ENCODE data around the gene MYB. TPM values are rescaled to one million over a fixed set of nuclear protein-coding genes. Genes with fewer than 3 reads are reported as not detected.

The MYB gene
- total RNA-seq, 1 experiment from 2014 or later, result 0.40 TPM

DNA sequence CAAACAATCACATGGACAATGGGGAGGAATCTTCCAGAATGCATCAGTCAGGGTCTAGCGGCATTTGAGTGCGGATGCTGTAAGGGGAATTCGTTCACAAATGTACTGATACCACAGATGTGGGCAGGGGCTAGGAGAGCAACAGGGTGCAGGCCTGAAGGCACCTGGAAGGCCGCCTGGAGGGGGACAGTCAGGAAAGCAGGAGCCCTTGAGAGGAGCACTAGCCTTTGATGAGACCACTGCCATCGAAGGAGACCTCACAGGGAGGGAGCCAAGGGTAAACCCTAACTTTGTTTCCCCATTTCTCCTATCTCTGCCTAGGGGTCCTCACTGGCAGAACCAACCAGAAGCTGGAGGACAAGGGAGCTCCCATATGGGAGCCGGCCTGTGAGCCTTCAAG, 38.2 kb downstream of the MYB start:
- no peak for DNase-seq (ENCODE audit: low read depth)

DNA sequence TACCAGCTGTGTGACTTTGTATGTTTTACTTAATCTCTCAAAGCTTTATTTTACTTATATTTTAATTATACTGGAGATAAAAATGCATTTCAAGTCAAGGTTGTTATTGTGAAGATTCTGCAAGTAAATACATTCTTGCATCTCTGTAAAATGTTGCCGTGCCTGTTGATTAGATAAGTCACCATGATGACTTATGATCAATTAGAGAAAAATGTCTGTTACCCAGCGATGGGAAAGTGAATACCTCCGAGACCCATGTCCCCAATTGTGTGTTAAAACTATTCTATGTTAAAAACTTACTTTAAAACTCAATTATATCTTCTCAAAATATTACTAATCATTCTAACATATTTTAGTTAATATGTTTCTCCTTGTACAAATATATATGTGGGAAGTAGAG, 39.9 kb downstream of the MYB start:
- no peak for DNase-seq (ENCODE audit: low read depth)

DNA sequence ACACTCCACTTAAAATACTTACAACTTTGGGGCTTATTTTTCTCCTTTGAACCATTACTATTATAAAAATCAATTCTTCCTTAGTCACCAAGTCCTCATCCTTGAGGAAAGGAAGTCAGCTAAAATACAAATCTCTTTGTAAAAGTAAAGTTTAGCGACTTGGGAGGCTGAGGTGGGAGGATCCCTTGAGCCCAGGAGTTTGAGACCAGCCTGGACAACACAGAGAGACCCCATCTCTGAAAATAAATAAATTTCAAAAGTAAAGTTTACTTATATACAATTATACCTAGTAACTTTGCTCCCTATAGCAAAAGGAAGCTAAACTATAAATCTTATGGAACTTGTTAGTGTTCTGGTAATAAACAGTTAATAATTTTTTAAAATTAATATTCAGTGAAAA, 40.4 kb downstream of the MYB start:
- no peak for DNase-seq (ENCODE audit: low read depth)

DNA sequence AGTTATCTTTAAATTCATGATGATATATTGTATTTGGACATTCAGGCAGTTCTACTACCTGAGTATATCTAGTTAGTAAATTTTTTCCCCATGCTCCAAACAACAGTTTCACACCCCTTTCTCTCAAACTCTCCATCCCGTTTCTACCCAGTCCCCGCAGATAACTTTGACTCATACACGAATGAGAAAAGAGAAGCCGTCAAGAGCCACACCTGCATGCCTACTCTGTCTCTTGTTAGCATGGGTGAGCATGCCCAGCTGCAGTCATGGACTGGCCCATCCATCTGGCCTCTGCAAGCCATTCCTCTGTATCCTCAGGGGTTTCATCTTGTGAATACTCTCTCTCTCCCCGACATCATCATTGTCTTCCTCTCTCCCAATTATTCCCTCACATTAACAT, 41.5 kb downstream of the MYB start:
- no peak for DNase-seq (ENCODE audit: low read depth)

DNA sequence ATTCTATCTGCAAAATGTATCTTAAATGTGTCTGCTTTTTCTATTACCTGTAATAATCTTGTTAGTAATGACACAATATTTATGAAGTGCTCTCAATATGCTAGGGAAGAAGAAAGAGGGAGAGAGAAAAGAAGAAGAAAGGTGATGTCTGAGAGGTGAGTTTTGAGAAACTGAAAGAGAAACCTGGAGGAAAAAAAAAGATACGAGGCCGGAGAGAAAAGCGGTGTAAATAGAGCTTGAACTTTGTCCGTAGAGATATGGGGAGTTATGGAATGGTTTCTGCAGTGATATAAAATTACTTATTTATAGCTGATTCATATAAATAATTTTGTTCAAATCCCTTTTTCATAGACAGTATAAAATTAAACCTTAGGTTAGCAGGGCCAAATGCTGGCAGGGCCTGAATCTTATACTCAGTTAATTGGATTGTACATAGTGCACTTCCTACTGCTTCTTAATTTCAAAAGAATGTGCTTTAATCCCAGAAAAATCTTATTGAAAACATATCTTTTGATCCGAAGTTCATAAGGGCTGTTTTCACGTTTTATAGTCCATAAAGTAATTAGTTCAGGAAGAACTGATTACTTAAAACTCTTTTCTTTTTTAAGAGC, 43.0 kb downstream of the MYB start:
- DNase-seq (ENCODE audit: low read depth), result no peak

DNA sequence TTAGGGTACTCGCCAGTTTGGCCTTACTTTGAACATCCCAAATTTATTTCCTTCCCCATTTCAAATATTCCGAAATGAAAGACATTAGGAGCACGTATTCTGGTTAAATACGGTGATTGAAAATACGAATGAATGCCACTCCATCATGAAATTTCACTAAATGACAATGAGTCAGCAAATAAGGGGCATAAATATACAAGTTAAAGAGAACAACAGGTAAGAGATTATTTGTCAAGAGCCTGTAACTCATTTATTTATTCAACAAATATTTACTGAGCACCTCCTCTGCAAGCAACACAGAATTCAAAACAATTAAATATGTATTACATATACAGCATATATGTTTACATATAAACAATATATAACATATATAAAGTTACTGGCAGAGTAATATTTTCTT, 44.8 kb downstream of the MYB start:
- DNase-seq (ENCODE audit: low read depth), result no peak

DNA sequence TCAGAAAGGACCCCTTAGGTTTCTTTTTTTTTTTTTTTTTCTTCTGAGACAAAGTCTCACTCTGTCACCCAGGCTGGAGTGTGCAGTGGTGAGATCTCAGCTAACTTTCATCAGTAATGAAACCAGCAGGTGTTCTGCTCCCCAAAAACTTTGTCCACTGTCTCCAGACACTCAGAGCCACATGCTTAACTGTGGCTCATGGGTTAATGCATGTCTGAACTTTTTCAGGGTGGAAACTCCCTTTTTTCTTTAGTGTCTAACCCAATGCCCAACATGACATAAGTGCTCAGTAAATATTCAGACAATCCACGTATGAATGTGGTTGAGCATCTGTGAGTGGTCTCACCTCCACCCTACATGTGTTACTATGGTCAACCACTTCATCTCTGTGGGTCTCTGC, 45.4 kb downstream of the MYB start:
- DNase-seq (ENCODE audit: low read depth), result no peak

DNA sequence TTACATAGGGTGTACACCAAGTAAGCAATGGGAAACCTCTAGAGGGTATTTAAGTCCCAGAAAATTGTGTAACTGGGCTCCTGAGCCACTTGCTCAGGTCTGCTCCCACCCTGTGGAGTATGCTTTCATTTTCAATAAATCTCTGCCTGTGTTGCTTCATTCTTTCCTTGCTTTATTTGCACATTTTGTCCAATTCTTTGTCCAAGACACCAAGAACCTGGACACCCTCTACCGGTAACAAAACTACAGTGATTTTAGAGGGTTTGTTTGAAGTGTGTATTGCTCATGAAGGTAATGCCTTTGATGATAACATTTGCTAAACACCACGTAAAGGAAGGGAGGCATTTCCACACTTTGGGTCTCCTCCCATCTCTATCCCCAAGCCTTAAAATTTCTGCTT, 46.2 kb downstream of the MYB start:
- DNase-seq (ENCODE audit: low read depth), result no peak

DNA sequence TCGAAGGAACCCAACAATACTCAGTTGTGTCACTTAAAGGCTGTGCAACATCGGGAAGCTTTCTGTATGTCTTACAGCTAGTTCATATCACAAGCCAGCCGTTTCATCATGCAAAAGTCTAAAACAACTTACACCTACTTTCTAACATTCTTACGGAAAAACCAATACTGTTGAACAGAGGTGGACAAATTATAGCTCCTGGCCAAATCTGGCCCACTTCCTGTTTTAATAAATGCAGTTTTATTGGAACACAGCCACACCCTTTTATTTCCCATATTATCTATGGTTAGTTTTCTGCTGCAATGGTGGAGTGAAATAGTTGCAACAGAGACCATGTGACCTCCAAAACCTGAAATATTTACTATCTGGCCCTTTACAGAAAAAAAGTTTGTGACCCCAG, 46.6 kb downstream of the MYB start:
- no peak for DNase-seq (ENCODE audit: low read depth)

DNA sequence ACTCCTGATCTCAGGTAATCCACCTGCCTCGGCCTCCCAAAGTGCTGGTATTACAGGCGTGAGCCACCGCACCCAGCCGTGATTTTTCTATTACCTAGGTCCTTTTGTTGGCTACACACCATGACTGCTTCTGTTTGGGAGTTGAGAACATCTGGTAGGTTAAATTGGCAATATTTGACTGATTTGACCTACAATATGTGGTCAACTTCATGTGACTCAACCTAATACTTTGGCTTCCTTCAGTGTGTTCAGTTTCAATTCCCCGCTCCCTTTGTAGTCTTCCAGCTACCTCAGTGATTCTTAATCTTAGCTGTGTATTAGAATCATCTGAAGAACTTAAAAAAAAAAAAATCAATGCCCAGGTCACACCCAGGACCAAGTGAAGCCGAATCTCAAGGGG, 47.4 kb downstream of the MYB start:
- DNase-seq (ENCODE audit: low read depth), result no peak

DNA sequence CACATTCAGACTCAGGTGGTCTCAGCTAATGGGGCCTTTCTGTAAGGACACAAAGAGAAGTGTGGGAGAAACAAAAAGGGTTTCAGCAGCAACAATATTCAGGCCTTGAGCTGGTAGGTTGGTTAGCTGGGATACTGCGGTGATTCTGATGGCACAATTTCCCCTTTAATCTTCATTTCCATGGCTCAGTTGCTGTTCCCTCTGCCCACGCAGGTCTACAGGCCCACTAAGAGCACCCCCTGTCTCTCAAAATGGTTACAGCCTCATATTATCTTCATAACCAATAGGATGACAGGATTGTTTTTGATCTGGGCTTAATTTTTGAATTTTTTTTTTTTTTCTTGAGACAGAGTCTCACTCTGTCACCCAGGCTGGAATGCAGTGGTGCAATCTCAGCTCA, 48.9 kb downstream of the MYB start:
- no peak for DNase-seq (ENCODE audit: low read depth)

DNA sequence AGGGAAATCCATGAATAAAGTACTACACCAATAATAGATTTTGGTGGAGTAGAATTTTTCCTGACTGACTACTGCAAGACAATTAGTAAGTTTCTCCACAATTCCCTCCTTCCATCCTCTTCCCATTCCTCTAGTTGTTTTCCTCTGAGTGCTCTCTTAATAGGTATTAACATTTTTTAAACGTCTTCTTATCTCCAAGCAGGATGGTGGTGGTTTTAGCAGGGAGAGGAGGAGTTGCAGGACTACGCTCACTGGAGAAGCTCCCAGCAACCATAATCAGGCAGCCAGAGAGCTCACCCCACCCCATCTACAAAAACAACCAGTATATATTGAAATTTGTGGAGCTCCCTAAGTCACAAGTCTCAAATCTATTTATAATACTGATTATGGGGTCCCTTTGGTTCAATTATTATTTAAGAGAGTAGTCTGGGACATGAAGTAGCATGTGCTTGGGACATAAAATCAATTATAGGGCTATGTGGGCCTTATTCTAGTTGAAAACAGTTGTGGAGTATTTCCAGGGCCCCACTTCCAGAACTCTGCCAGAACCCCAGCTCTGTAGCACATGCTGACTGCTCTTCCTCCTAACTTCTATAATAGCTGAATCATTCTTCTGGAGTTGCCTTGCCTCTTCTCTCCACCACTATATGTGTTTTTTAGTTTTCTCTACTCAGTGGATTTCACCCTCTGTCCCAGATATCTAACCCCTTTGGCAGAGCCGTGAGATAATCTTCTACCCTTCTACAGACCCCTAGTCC, 49.8 kb downstream of the MYB start:
- no peak for DNase-seq (ENCODE audit: low read depth)

DNA sequence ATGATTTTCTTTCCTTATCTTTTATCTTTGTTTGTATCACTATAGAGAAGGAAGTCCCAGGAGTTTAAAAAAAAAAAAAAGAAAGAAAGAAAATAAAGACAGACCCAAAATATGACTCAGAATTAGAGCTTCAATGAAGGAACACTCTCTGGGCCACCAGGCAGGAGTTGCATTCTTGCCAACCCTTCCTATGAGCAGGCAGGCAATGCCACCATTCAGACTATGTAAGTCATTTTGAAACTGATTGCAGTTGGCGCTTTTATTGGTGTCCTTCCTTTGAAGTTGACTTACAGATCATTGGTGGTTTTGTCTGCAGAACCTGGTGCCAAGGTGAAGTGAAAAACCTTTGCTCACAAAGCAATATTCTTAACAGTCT, 50.3 kb downstream of the MYB start:
- DNase-seq (ENCODE audit: low read depth), result peak; percentile 35

DNA sequence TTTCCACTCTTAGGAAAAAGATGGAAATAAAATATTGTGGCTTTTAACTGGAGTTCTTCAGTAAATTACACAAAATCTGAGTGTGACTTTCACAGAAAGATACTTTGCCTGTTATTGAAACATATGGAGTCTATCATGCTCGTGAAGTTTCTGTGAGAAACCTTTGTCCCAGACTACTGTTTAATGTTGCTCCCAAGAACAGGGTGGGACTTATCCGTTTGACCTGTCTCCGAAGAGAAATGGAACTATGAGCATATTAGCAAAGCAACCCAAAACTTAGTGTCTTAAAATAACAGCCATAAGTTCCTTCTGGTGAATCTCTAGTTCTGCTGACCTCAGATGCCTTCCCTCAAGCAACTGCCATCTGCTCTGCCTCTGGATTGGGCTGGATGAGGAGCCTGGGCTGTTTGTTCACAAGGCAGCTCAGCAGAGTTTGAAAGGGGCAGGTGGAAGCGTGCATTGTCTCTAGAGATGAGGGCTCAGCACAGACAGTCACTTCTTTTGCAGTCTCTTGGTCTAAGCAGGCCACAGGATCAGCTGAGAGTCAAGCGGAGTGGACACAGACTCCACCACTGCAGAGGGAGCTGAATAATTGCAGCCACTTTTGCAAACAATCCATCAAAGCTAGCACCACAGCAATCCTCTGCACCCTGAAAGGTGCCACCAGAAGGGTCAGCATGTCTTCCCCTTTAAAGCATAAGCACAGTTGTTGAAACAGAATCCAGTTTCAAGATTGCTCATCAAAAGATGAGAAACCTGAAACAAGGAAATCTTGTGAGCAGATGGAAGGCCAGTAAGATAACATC, 52.8 kb downstream of the MYB start:
- DNase-seq (ENCODE audit: low read depth), result no peak

DNA sequence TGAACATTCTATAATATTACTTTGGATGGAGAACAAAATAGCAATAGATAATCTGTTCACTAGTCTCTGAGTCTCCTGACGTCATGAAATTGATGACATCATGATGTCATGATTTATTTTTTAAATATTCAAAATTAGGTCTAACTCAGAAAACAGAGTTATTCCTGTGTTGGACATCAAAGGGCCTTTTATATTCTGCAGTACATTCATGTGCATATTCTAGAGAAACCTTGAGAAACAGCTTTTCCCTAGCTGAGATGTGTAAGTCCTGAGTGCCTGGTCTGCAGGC, 53.3 kb downstream of the MYB start:
- DNase-seq (ENCODE audit: low read depth), result no peak

DNA sequence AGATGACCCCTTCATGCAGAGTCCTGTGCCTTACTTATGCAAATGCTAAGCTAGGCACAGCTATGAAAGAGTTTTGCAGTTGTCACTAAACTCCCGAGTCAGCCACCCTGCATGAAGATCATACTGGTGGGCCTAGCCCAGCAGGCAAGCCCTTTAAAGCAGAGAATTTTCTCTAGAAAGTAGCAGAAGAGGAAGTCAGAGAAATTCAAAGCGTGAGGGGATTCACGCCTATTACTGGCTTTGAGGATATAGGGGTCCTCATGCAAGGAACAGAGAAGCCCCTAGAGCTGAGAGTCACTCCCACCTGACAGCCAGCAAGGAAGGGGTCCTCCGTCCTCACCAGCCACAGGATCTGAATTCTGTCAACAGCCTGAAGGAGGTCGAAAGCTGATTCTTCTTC, 54.6 kb downstream of the MYB start:
- DNase-seq (ENCODE audit: low read depth), result no peak

DNA sequence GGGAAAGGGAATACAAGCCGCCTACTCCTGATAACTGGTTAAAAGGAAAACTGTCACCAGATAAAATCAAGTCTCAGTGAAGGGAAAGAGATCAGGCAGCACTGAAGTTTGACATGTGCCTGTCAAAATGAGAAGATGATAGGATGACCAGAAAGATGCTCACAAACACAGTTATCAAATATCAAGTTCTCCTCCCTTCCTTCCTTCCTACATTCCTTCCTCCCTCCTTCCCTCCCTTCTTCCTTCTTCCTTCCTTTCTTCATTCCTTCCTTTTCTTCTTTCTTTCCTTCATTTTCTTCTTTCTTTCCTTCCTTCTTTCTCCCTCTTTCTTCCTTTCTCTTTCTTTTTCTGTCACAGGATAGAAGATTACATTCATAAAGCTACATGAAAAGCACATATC, 55.2 kb downstream of the MYB start:
- no peak for DNase-seq (ENCODE audit: low read depth)

DNA sequence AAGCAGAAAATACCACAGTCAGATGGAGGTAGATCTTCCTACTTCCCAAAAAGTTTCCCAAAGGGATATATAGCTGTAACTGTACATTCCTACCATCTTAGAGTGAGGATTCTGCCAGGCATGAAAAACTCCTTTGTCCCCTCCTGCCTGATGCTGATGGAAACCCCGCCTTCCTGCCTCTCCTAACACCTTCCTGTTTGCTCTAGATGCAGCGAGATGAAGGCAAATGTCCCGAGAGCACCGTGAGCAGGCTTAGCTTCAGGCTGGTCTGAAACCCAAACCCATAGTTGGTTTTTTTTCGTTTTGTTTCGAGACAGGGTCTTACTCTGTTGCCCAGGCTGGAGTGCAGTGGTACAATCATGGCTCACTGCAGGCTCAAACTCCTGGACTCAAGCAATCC, 55.6 kb downstream of the MYB start:
- no peak for DNase-seq (ENCODE audit: low read depth)

DNA sequence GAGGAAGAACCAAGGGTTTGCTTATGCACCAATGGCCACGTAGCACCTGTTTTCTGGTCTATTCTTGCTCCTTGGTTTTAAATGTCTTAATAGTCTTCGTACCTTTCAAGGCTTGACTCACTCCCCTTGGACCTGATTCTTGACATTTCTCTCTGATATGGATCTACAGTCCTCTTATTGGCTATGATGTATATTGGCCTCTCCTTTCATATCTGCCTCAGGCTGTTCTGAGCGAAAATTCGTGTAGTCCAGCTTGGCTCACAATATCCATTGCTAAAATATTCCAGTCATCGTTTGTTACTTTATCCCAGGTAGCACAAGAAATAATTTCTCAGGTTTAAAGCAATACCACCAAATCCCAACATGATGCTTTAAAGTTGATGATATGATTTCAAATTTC, 59.6 kb downstream of the MYB start:
- no peak for DNase-seq (ENCODE audit: low read depth)

DNA sequence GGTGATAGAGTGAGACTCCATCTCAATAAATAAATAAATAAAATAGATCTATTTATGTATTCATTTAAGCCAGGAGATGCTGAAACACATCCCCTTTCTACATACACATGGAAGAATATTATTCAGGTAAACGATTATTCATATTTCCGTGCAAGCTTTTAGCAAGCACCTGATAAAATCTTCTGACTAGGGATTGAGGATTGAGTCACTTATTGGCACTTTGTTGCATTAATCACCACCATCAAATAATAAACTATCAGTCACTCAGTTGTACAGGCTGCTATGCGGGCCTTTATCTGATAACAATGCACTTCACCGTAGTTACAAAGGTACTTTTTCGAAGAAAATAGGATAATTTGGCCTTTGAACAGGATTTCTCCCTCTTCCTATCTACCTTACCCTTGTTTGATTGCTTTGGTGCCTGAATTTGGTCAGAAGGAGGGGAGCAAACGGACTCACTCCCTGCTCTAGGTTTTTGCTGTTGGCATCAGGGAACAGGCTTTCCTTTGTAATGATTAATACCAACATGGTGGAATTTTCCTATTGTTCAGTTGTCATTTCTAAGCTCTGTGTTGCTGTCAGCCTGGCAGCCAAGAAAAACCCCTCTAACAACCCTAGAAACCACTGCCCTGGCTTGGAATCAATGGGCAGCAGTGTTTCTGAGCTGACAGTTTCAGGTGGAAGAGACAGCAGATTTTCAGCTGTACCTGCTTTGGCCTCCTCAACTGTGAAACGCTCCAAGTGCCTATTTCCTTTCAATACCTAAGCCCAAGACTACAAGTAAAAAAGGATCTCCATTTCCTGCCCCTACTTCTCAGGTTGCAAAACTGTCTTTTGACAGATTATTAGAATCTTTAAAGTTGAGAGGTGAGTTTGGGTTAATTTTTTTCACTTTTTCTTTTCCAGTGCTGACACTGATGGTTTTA, 63.0 kb downstream of the MYB start:
- no peak for DNase-seq (ENCODE audit: low read depth)

DNA sequence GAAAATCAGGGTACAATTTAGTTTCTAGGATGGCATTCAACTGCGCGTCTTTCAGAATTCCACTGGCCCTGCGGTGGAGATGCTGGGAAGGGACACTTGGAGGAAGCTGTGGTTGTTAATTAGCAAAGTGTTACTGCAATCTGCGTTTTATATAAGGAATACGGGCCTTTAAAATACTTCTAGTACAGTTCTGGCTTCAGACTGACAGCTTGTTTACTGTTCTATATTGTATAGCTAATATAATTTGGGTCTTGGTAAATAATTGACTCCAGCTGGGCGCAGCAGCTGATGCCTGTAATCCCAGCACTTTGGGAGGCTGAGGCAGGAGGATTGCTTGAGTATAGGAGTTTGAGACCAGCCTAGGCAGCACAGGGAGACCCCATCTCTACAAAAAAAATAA, 63.7 kb downstream of the MYB start:
- DNase-seq (ENCODE audit: low read depth), result no peak
